Measurements from ENCODE around the gene RPL37A.

DNA sequence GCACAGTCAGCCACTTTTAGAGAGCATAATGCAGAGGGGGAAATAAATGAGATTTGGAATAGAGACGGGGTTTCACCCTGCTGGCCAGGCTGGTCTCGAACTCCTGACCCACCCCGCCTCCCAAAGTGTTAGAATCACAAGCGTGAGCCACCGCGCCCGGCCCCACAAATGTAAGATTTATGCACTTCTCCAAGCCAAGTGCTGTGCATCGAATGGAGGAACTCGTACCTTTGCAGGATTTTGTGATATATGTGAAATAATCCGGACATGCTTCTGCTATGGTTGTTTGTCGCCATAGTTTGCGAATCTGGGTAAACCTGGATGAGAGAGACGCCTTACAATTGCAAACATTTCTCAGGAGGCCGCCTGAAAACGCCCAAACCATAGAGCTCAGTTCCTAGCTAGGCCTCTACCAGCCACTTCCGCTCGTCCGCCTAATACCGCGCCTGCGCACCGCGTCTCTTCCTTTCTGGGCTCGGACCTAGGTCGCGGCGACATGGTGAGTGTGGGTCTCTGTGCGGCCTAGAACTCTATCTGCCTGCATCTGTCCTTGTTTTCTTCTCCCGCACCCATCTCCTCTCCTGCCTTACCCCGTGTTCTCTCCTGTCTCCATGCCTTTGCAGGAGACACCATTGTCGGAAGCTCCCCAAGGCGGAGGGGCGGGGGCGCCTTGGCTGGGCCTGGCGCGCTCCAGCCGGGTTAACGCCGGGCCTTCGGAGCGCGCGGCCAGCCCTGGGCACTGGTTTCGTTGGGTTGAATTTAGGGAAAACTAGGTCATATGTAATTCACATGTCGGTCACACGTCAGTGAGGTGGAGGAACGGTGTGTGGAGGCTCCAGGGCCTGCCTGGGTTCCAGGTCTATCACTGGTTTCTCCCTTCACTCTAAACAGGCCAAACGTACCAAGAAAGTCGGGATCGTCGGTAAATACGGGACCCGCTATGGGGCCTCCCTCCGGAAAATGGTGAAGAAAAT, at the start of gene RPL37A:
- TF ChIP-seq, protein P1, sequence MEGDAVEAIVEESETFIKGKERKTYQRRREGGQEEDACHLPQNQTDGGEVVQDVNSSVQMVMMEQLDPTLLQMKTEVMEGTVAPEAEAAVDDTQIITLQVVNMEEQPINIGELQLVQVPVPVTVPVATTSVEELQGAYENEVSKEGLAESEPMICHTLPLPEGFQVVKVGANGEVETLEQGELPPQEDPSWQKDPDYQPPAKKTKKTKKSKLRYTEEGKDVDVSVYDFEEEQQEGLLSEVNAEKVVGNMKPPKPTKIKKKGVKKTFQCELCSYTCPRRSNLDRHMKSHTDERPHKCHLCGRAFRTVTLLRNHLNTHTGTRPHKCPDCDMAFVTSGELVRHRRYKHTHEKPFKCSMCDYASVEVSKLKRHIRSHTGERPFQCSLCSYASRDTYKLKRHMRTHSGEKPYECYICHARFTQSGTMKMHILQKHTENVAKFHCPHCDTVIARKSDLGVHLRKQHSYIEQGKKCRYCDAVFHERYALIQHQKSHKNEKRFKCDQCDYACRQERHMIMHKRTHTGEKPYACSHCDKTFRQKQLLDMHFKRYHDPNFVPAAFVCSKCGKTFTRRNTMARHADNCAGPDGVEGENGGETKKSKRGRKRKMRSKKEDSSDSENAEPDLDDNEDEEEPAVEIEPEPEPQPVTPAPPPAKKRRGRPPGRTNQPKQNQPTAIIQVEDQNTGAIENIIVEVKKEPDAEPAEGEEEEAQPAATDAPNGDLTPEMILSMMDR (IDR thresholded peaks at IDR 0.05; ENCODE audit: low read depth, low read length), result no peak
- no peak for TF ChIP-seq EZH2phosphoT487 (IDR thresholded peaks at IDR 0.05; ENCODE audit: low read depth)
